ENCODE measurements around the gene DERL2. TPM values are rescaled to one million over a fixed set of nuclear protein-coding genes. Genes with fewer than 3 reads are reported as not detected.

Gene DERL2
- total and polyA plus RNA-seq, 12 donors, result 25.6 to 165 (median 80.9) TPM

- H3K36me3 ChIP-seq (replicated peaks in 1 of 2), result no peaks in the 10 kb centered on the region
- peak overlapping the region in 4 of 5 donors; percentile 26 to 84 (median 53) for H3K27ac ChIP-seq
- peaks cover 18 to 20% of the 10 kb centered on the region in 2 donors for H3K4me1 ChIP-seq (replicated peaks in 1 of 2)
- 49 to 54% (median 51%) methylated on average over 13 to 14 of the region's 14 CpGs for WGBS, 4 donors
- no peaks in the 10 kb centered on the region for H3K27me3 ChIP-seq
- H3K9me3 ChIP-seq (replicated peaks in 1 of 3), result no peaks in the 10 kb centered on the region
- no peak overlapping the region for H3K4me3 ChIP-seq
- DNase-seq, result peak; percentile 89 to 98 (median 95)
- peak in 1 of 2 donors; percentile 25 for TF ChIP-seq POLR2A (IDR thresholded peaks at IDR 0.05)
- TF ChIP-seq, protein P1, sequence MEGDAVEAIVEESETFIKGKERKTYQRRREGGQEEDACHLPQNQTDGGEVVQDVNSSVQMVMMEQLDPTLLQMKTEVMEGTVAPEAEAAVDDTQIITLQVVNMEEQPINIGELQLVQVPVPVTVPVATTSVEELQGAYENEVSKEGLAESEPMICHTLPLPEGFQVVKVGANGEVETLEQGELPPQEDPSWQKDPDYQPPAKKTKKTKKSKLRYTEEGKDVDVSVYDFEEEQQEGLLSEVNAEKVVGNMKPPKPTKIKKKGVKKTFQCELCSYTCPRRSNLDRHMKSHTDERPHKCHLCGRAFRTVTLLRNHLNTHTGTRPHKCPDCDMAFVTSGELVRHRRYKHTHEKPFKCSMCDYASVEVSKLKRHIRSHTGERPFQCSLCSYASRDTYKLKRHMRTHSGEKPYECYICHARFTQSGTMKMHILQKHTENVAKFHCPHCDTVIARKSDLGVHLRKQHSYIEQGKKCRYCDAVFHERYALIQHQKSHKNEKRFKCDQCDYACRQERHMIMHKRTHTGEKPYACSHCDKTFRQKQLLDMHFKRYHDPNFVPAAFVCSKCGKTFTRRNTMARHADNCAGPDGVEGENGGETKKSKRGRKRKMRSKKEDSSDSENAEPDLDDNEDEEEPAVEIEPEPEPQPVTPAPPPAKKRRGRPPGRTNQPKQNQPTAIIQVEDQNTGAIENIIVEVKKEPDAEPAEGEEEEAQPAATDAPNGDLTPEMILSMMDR (IDR thresholded peaks at IDR 0.05), result no peak
- intact Hi-C loops (cut with DNase I), result no loop called here
Observed at GRCh38 chr17:5526821-5527598, 41.0 kb upstream of the DERL2 start.

DNA sequence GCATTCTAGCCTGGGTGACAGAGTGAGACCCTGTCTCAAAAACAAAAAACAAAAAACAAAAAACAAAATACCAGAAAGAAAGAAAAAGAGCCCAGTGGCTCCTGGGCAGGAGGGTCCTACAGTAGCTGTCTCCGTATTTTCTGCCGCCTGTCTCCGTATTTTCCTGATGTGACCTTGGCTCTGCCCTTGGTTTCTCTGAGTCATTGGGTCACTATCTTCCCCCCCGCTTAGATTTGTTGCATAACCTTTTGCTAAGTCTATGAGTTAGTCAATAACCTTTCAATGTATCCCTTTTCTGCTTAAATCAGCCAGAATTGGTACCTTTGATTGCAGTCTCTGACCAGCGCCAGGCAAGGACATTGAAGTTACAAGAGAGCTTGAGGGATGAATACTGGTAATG is 37.3 kb upstream of the DERL2 start:
- H3K27me3 ChIP-seq, result no peaks in the 10 kb centered on the region
- intact Hi-C loops (cut with DNase I), result no loop called here
- no peaks in the 10 kb centered on the region for H3K9me3 ChIP-seq (replicated peaks in 1 of 3)
- no peak overlapping the region for H3K4me3 ChIP-seq
- no peaks in the 10 kb centered on the region for H3K36me3 ChIP-seq (replicated peaks in 1 of 2)
- no peak for TF ChIP-seq POLR2A (IDR thresholded peaks at IDR 0.05)
- TF ChIP-seq, protein P1 (IDR thresholded peaks at IDR 0.05), result no peak
- WGBS, 4 donors, result 46 to 55% (median 49%) methylated on average over 5 of the region's 5 CpGs
- H3K27ac ChIP-seq, result peak overlapping the region in 2 of 5 donors; percentile 19 to 34
- peaks cover 18 to 20% of the 10 kb centered on the region in 2 donors for H3K4me1 ChIP-seq (replicated peaks in 1 of 2)
- DNase-seq, result peak in 2 of 7 donors; percentile 45 to 47

DNA sequence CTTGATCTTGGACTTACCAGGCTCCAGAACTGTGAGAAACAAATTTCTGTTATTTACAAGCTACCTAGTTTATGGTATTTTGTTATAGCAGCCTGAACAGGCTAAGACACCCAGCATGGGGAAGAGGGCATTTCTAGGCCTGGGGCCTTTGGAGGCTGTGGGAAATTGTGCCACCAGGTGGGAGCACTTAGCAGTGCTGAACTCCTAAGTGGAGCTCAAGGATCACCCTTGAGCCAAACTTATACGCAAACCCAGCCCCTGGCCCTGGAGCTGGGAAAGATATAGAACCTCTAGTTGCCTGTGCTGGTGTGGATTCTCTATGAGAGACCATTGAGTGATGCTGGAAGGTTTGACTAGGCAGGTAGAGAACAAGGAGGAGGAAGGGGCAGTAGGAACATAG is 36.5 kb upstream of the DERL2 start:
- DNase-seq, result no peak
- no peak for TF ChIP-seq POLR2A (IDR thresholded peaks at IDR 0.05)
- TF ChIP-seq, protein P1 (IDR thresholded peaks at IDR 0.05), result no peak
- intact Hi-C loops (cut with DNase I), result no loop called here
- peaks cover 17 to 18% of the 10 kb centered on the region in 2 donors for H3K4me1 ChIP-seq (replicated peaks in 1 of 2)
- WGBS, 4 donors, result 93 to 100% (median 98%) methylated on average over 1 of the region's 1 CpG
- H3K4me3 ChIP-seq, result no peak overlapping the region
- H3K36me3 ChIP-seq (replicated peaks in 1 of 2), result no peaks in the 10 kb centered on the region
- no peaks in the 10 kb centered on the region for H3K27me3 ChIP-seq
- H3K9me3 ChIP-seq (replicated peaks in 1 of 3), result no peaks in the 10 kb centered on the region
- H3K27ac ChIP-seq, result no peak overlapping the region

GRCh38 chr17:5516060-5516792 is 30.2 kb upstream of the DERL2 start:
- no peaks in the 10 kb centered on the region for H3K4me1 ChIP-seq (replicated peaks in 1 of 2)
- H3K36me3 ChIP-seq (replicated peaks in 1 of 2), result no peaks in the 10 kb centered on the region
- peak in 3 of 7 donors; percentile 12 to 60 (median 42) for DNase-seq
- peak overlapping the region in 1 of 5 donors; percentile 60 for H3K27ac ChIP-seq
- intact Hi-C loops (cut with DNase I), result no loop called here
- no peaks in the 10 kb centered on the region for H3K27me3 ChIP-seq
- no peaks in the 10 kb centered on the region for H3K9me3 ChIP-seq (replicated peaks in 1 of 3)
- 43 to 50% (median 48%) methylated on average over 5 of the region's 5 CpGs for WGBS, 4 donors
- H3K4me3 ChIP-seq, result no peak overlapping the region
- TF ChIP-seq, protein P1 (IDR thresholded peaks at IDR 0.05), result no peak
- no peak for TF ChIP-seq POLR2A (IDR thresholded peaks at IDR 0.05)

All from adrenal gland (tissue), 12 donors.